Stimulated activated CD4-positive, alpha-beta T cell treated with anti-CD3 and anti-CD28 coated beads, TNF-alpha, amount 100 ng/mL, for 4 hours (primary cell): ENCODE results near the gene RPS6KA4.
"Not testable (repeated sequence)": the region's sequence is repeated elsewhere in the genome, so short reads cannot be mapped to it uniquely, and the experiment has no call there.

Experiments used
- DNase-seq, 3 experiments: peaks; one replicate each; pipeline ENCODE4 v3.0.0-alpha.2; 2020; ENCODE audit warnings: low read depth in 3 of 3

The RPS6KA4 gene

GRCh38 chr11:64387916-64388315 is 29.0 kb downstream of the RPS6KA4 start:
- DNase-seq, result no peak

GRCh38 chr11:64388894-64389293 is 29.9 kb downstream of the RPS6KA4 start:
- no peak for DNase-seq

GRCh38 chr11:64389851-64390250 is 30.9 kb downstream of the RPS6KA4 start:
- no peak for DNase-seq

- DNase-seq, result no peak
Measured at GRCh38 chr11:64390558-64390957, 31.6 kb downstream of the RPS6KA4 start.

- no peak for DNase-seq
Measured at GRCh38 chr11:64391839-64392238, 32.9 kb downstream of the RPS6KA4 start.

GRCh38 chr11:64395545-64396078 is 36.6 kb downstream of the RPS6KA4 start:
- DNase-seq, result no peak

- DNase-seq, result no peak
Measured at GRCh38 chr11:64396079-64396591, 37.2 kb downstream of the RPS6KA4 start.

- DNase-seq, result no peak
Measured at GRCh38 chr11:64400102-64400501, 41.1 kb downstream of the RPS6KA4 start.

GRCh38 chr11:64400667-64401066 is 41.7 kb downstream of the RPS6KA4 start:
- DNase-seq, result no peak

GRCh38 chr11:64401775-64402174 is 42.8 kb downstream of the RPS6KA4 start:
- DNase-seq, result no peak

- DNase-seq, result no peak
Measured at GRCh38 chr11:64403106-64403505, 44.1 kb downstream of the RPS6KA4 start.

GRCh38 chr11:64406221-64406946 is 47.4 kb downstream of the RPS6KA4 start:
- no peak for DNase-seq

- DNase-seq, result no peak
Measured at GRCh38 chr11:64407221-64407620, 48.3 kb downstream of the RPS6KA4 start.

- DNase-seq, result no peak
Measured at GRCh38 chr11:64407630-64408029, 48.7 kb downstream of the RPS6KA4 start.

GRCh38 chr11:64409278-64409677 is 50.3 kb downstream of the RPS6KA4 start:
- no peak for DNase-seq

GRCh38 chr11:64409707-64410403 is 50.9 kb downstream of the RPS6KA4 start:
- DNase-seq, result no peak

GRCh38 chr11:64410404-64410734 is 51.4 kb downstream of the RPS6KA4 start:
- DNase-seq, result no peak

GRCh38 chr11:64413417-64413816 is 54.5 kb downstream of the RPS6KA4 start:
- no peak for DNase-seq

- DNase-seq, result no peak
Measured at GRCh38 chr11:64415286-64415685, 56.3 kb downstream of the RPS6KA4 start.

GRCh38 chr11:64415996-64416728 is 57.2 kb downstream of the RPS6KA4 start:
- no peak for DNase-seq

- not testable (repeated sequence) for DNase-seq
Measured at GRCh38 chr11:64418233-64418632, 59.3 kb downstream of the RPS6KA4 start.

- DNase-seq, result no peak
Measured at GRCh38 chr11:64419257-64419790, 60.4 kb downstream of the RPS6KA4 start.
